Panc1 (cell line): ENCODE results near the gene STK17B.

Source experiments
- REST ChIP-seq, 2 experiments: IDR thresholded peaks; 2 replicates each; pipeline ENCODE4 v1.6.1; 2011 to 2012; ENCODE audit warnings: low read depth in 2 of 2, control low read depth in 1 of 2, low read length in 1 of 2, mild to moderate bottlenecking in 1 of 2, moderate library complexity in 1 of 2; ENCODE audit not compliant: insufficient read depth in 1 of 2
- TF ChIP-seq, protein P1 (sequence below): fragments of 450-650 bp; IDR thresholded peaks from 2 replicates; pipeline ENCODE4 v1.5.1; 2017; ENCODE audit warnings: mild to moderate bottlenecking

DNA sequence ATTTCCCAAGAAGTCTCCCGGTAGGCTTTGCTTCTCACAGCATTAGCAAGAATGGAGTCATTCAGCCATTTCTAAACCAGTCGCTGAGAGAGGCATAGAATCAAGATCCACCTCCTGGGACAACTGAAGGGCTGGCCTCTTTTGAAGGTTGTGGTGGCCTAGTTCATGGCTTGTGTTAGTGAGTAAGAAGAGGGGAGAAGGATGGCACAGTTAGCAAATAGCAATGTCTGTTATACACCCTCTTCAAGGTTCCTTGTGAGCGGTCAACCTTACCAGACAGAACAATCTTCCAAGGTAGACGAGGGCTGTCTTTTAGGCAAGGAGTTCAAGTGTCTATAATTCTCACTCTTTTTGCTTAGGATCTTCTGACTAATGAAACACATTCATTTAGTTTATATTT, 67.3 kb downstream of the STK17B start:
- TF ChIP-seq, protein P1, sequence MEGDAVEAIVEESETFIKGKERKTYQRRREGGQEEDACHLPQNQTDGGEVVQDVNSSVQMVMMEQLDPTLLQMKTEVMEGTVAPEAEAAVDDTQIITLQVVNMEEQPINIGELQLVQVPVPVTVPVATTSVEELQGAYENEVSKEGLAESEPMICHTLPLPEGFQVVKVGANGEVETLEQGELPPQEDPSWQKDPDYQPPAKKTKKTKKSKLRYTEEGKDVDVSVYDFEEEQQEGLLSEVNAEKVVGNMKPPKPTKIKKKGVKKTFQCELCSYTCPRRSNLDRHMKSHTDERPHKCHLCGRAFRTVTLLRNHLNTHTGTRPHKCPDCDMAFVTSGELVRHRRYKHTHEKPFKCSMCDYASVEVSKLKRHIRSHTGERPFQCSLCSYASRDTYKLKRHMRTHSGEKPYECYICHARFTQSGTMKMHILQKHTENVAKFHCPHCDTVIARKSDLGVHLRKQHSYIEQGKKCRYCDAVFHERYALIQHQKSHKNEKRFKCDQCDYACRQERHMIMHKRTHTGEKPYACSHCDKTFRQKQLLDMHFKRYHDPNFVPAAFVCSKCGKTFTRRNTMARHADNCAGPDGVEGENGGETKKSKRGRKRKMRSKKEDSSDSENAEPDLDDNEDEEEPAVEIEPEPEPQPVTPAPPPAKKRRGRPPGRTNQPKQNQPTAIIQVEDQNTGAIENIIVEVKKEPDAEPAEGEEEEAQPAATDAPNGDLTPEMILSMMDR = no peak
- TF ChIP-seq REST (IDR thresholded peaks at IDR 0.05; ENCODE audit: insufficient read depth in 1 of 2, low read depth in 2 of 2, low read length in 1 of 2) = no peak
